Fibroblast of lung (primary cell): ENCODE measurements around the gene GMCL1. TPM values are rescaled to one million over a fixed set of nuclear protein-coding genes. Genes with fewer than 3 reads are reported as not detected.

ENCODE experiments used
- DNase-seq, 2 donors: peaks; one replicate each; pipeline versions ENCODE4 v3.0.0 to v3.0.0-alpha.2; 2010; ENCODE audit warnings: low read depth in 2 of 2
- H2AFZ ChIP-seq: 2 replicates; pipeline ENCODE4 v1.5.1; 2012; ENCODE audit warnings: low read length, control low read depth, inconsistent platforms
- H3K27ac ChIP-seq: 2 replicates; pipeline ENCODE4 v1.5.1; 2011; ENCODE audit warnings: low read length, control low read depth; ENCODE audit not compliant: insufficient read depth
- H3K27me3 ChIP-seq: 2 replicates; pipeline ENCODE4 v1.5.1; 2011; ENCODE audit warnings: mild to moderate bottlenecking, low read length; ENCODE audit not compliant: control insufficient read depth, insufficient read depth
- H3K36me3 ChIP-seq: 2 replicates; pipeline ENCODE4 v1.5.1; 2011; ENCODE audit warnings: low read length; ENCODE audit not compliant: control insufficient read depth, insufficient read depth
- H3K4me1 ChIP-seq: 2 replicates; pipeline ENCODE4 v1.5.1; 2011; ENCODE audit warnings: low read length; ENCODE audit not compliant: control insufficient read depth, insufficient read depth; ENCODE audit errors: extremely low read depth
- H3K4me2 ChIP-seq: 2 replicates; pipeline ENCODE4 v1.5.1; 2011; ENCODE audit warnings: low read length, control low read depth; ENCODE audit not compliant: insufficient read depth; ENCODE audit errors: extremely low read depth
- H3K4me3 ChIP-seq, 4 experiments: fragments of 200-600 bp in 1 of 4; sonication (generic) in 1 of 4; replicated peaks in 1 of 4; 2 replicates each; pipeline ENCODE4 v1.5.1; 2011 to 2016; ENCODE audit warnings: low read length in 4 of 4, low read depth in 3 of 4, mild to moderate bottlenecking in 3 of 4, control low read depth in 2 of 4, inconsistent platforms in 1 of 4, mixed read lengths in 1 of 4; ENCODE audit not compliant: insufficient read depth in 1 of 4; ENCODE audit errors: control extremely low read depth in 1 of 4
- H3K79me2 ChIP-seq: 2 replicates; pipeline ENCODE4 v1.5.1; 2012; ENCODE audit warnings: mild to moderate bottlenecking, low read length, inconsistent platforms; ENCODE audit not compliant: control insufficient read depth, insufficient read depth
- H3K9ac ChIP-seq: 2 replicates; pipeline ENCODE4 v1.5.1; 2011; ENCODE audit warnings: mild to moderate bottlenecking, low read length, control low read depth; ENCODE audit not compliant: insufficient read depth
- H3K9me3 ChIP-seq: 2 replicates; pipeline ENCODE4 v1.5.1; 2012; ENCODE audit warnings: low read depth, low read length; ENCODE audit not compliant: control insufficient read depth, insufficient read depth
- H4K20me1 ChIP-seq: 2 replicates; pipeline ENCODE4 v1.5.1; 2011; ENCODE audit warnings: low read length; ENCODE audit not compliant: control insufficient read depth, insufficient read depth; ENCODE audit errors: extremely low read depth
- EZH2 ChIP-seq: IDR thresholded peaks from 2 replicates; pipeline ENCODE4 v1.5.1; 2012; ENCODE audit warnings: low read length, control low read depth, mild to moderate bottlenecking; ENCODE audit errors: missing control alignments
- polyA plus RNA-seq, 2 donors: library from polyadenylated mRNA; depleted of rRNA in 1 of 2; stranded (reverse) in 1 of 2; unstranded in 1 of 2; fragments of >200 nt; gene quantifications; 2 replicates each; pipeline ENCODE4 v1.2.1, GENCODE V29; 2011 to 2012; ENCODE audit warnings: missing spikeins in 1 of 2
- total RNA-seq: library from RNA; depleted of rRNA; stranded (reverse); fragments of >200 nt; gene quantifications from 2 replicates; pipeline ENCODE4 v1.2.1, GENCODE V29; 2014
- TF ChIP-seq, protein P1 (sequence below), 2 donors: IDR thresholded peaks in 1 of 2; conservative IDR thresholded peaks in 1 of 2; 1 replicate in 1 of 2; 2 replicates in 1 of 2; pipeline ENCODE4 v1.5.1; 2011 to 2012; ENCODE audit warnings: low read length in 2 of 2, control low read depth in 1 of 2, inconsistent platforms in 1 of 2, low read depth in 1 of 2, mild to moderate bottlenecking in 1 of 2

Gene GMCL1
- total and polyA plus RNA-seq, 2 donors (not counting 1 experiment from before 2014, with no cell fraction given), result 9.1 to 12.4 TPM

DNA sequence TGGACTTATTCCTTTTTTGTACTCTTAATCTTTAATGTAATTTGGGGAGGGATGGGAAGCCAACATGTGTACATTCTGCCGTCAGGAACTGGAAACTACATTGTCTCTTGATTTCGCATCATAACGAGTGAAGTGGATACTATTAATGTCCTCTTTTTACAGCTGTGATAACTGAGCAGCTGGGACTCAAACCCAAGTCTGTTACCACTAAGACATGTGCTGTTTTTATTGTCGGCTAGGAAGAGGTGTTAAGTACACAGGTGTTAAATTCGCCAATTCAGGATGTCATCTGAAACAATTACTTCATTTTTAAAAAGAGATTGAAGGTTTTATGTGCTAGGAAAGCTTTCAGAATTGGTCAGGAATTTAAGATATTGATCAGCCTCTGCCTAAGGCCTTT is 6.9 kb downstream of the GMCL1 start:
- Histone ChIP-seq H3K36me3 (no peaks in the 10 kb centered on the region), H3K4me3 (no peak overlapping the region), H3K27me3 (no peaks in the 10 kb centered on the region), H2AFZ (no peak overlapping the region), H3K27ac (no peak overlapping the region), H3K4me1 (no peaks in the 10 kb centered on the region), H3K79me2 (peaks cover 14% of the 10 kb centered on the region), H4K20me1 (no peaks in the 10 kb centered on the region), H3K4me2 (no peak overlapping the region), H3K9ac (no peak overlapping the region), H3K9me3 (no peaks in the 10 kb centered on the region)
- DNase-seq, result no peak
- TF ChIP-seq EZH2, result no peak
- TF ChIP-seq, protein P1, sequence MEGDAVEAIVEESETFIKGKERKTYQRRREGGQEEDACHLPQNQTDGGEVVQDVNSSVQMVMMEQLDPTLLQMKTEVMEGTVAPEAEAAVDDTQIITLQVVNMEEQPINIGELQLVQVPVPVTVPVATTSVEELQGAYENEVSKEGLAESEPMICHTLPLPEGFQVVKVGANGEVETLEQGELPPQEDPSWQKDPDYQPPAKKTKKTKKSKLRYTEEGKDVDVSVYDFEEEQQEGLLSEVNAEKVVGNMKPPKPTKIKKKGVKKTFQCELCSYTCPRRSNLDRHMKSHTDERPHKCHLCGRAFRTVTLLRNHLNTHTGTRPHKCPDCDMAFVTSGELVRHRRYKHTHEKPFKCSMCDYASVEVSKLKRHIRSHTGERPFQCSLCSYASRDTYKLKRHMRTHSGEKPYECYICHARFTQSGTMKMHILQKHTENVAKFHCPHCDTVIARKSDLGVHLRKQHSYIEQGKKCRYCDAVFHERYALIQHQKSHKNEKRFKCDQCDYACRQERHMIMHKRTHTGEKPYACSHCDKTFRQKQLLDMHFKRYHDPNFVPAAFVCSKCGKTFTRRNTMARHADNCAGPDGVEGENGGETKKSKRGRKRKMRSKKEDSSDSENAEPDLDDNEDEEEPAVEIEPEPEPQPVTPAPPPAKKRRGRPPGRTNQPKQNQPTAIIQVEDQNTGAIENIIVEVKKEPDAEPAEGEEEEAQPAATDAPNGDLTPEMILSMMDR (conservative IDR thresholded peaks at IDR 0.05 in 1 of 2, IDR thresholded peaks at IDR 0.05 in 1 of 2; ENCODE audit: low read depth in 1 of 2, low read length in 2 of 2), result no peak

DNA sequence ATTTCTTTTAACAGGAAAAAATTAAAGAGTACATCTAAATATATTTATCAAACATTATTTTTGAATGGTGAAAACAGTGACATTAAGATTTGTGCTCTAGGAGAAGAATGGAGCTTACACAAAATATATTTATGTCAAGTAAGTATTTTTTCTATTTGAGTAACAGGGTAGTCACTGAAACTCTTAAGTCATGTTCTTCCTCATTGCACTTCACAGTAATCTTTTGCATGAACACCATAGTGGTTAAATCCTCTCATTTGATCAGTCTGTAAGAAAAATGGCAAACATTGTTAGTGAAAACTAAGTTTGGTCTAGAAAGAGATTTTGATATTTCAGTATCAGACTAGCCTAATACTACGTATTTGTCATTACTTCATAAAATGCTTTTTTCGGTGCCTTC is 8.1 kb downstream of the GMCL1 start:
- TF ChIP-seq EZH2, result no peak
- TF ChIP-seq, protein P1 (conservative IDR thresholded peaks at IDR 0.05 in 1 of 2, IDR thresholded peaks at IDR 0.05 in 1 of 2; ENCODE audit: low read depth in 1 of 2, low read length in 2 of 2), result no peak
- Histone ChIP-seq H3K27ac (no peak overlapping the region), H3K27me3 (no peaks in the 10 kb centered on the region), H3K9me3 (no peaks in the 10 kb centered on the region), H2AFZ (no peak overlapping the region), H4K20me1 (no peaks in the 10 kb centered on the region), H3K4me1 (no peaks in the 10 kb centered on the region), H3K4me3 (no peak overlapping the region), H3K36me3 (no peaks in the 10 kb centered on the region), H3K9ac (no peak overlapping the region), H3K4me2 (no peak overlapping the region), H3K79me2 (peaks cover 5% of the 10 kb centered on the region)
- no peak for DNase-seq

DNA sequence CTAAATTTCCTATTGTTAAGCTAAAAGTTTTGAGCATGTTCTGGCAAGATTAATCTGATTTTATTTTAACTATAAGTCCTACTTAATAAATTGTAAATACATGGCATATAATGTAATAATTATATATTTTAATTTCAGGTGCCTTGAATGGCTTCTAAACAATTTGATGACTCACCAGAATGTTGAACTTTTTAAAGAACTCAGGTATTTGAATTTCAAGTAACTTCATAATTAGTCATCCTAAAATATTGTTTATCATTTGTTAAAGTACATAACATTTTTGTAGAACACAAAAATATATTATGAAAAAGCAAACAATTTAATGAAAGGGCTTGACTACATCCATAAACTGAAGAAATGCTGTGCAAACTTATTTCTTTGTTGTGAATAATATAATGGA is 14.5 kb downstream of the GMCL1 start:
- Histone ChIP-seq H3K36me3 (peaks cover 4% of the 10 kb centered on the region), H3K4me3 (no peak overlapping the region), H3K27ac (no peak overlapping the region), H3K4me1 (no peaks in the 10 kb centered on the region), H4K20me1 (no peaks in the 10 kb centered on the region), H2AFZ (no peak overlapping the region), H3K4me2 (no peak overlapping the region), H3K27me3 (no peaks in the 10 kb centered on the region), H3K9ac (no peak overlapping the region), H3K9me3 (no peaks in the 10 kb centered on the region), H3K79me2 (no peaks in the 10 kb centered on the region)
- DNase-seq, result no peak
- no peak for TF ChIP-seq EZH2
- TF ChIP-seq, protein P1 (conservative IDR thresholded peaks at IDR 0.05 in 1 of 2, IDR thresholded peaks at IDR 0.05 in 1 of 2; ENCODE audit: low read depth in 1 of 2, low read length in 2 of 2), result no peak
